Measurements from ENCODE around the gene CRYBA1. TPM values are rescaled to one million over a fixed set of nuclear protein-coding genes. Genes with fewer than 3 reads are reported as not detected.

Gene CRYBA1
- total and polyA plus RNA-seq, 2 donors (not counting 3 experiments of a cell fraction or from before 2014, with no cell fraction given) = not detected

GRCh38 chr17:29247219-29247618 is 560 bp downstream of the CRYBA1 start:
- H3K9me1 ChIP-seq (replicated peaks; ENCODE audit: control insufficient read depth, extremely low read depth, insufficient read depth, low read length) = no peaks in the 10 kb centered on the region
- ChIA-PET POLR2A (no interaction called here), CTCF (no interaction called here)
- no peaks in the 10 kb centered on the region for H3K9me3 ChIP-seq (replicated peaks; ENCODE audit: control insufficient read depth, insufficient read depth, low read length)
- TF ChIP-seq CTCF (IDR thresholded peaks at IDR 0.05; ENCODE audit: extremely low read depth in 1 of 2, insufficient read depth in 1 of 2, low read depth in 1 of 2, low read length in 2 of 2) (no peak), POLR2AphosphoS5 (IDR thresholded peaks at IDR 0.05; ENCODE audit: insufficient read depth, low read depth, low read length) (no peak), GATA2 (IDR thresholded peaks at IDR 0.05; ENCODE audit: insufficient read depth, insufficient read length, low read depth, low read length) (no peak), FOS (IDR thresholded peaks at IDR 0.05; ENCODE audit: borderline replicate concordance, insufficient read depth, low read length) (no peak), MAX (IDR thresholded peaks at IDR 0.05; ENCODE audit: insufficient read depth, insufficient read length) (no peak), JUN (IDR thresholded peaks at IDR 0.05; ENCODE audit: borderline replicate concordance, insufficient read depth, insufficient read length, low read depth) (no peak), POLR2A (IDR thresholded peaks at IDR 0.05; ENCODE audit: low read depth, low read length) (no peak), EZH2 (IDR thresholded peaks at IDR 0.05; ENCODE audit: borderline replicate concordance, low read depth, low read length, severe bottlenecking) (no peak), MYC (IDR thresholded peaks at IDR 0.05; ENCODE audit: low read depth, low read length) (no peak)
- no peaks in the 10 kb centered on the region for H3K79me2 ChIP-seq (ENCODE audit: control insufficient read depth, insufficient read depth, low read length)
- no peaks in the 10 kb centered on the region for H3K36me3 ChIP-seq (ENCODE audit: control insufficient read depth in 2 of 2, extremely low read depth in 1 of 2, insufficient read depth in 2 of 2, low read length in 2 of 2)
- no TSS peak for BruUV-seq (replicated peaks)
- H3K27me3 ChIP-seq (ENCODE audit: control insufficient read depth in 2 of 2, insufficient read depth in 2 of 2, low read length in 2 of 2) = no peaks in the 10 kb centered on the region
- dilution Hi-C loops (cut with MboI; ENCODE audit: extremely low pct_ligation_motif_present, low sequenced_read_pairs) = no loop called here
- no peak overlapping the region for H3K9ac ChIP-seq (replicated peaks; ENCODE audit: extremely low read depth, insufficient read depth, low read length)
- no peak for DNase-seq (ENCODE audit: low read depth, low spot score)
- H3K4me1 ChIP-seq (ENCODE audit: control insufficient read depth, extremely low read depth, insufficient read depth, low read length) = no peaks in the 10 kb centered on the region
- H3K27ac ChIP-seq (ENCODE audit: insufficient read depth, low read depth, low read length) = no peak overlapping the region
- no peak overlapping the region for H3K4me2 ChIP-seq (ENCODE audit: insufficient read depth, low read length)
- no peak for FAIRE-seq
- intact Hi-C loops (cut with micrococcal nuclease) = no loop called here
- no peak overlapping the region for H2AFZ ChIP-seq (ENCODE audit: low read depth, low read length)
- H4K20me1 ChIP-seq (replicated peaks; ENCODE audit: control insufficient read depth, extremely low read depth, insufficient read depth, low read length) = no peaks in the 10 kb centered on the region
- H3K4me3 ChIP-seq (replicated peaks in 1 of 3; ENCODE audit: insufficient read depth in 1 of 3, low read depth in 1 of 3, low read length in 3 of 3) = no peak overlapping the region
